Ammon's horn (tissue), 1 donor: ENCODE measurements around the gene CLDN6.
A peak's percentile ranks its signal among the peaks of the same experiment; 100 is the strongest.

ENCODE experiments used
- DNase-seq: peaks from one replicate; pipeline ENCODE4 v3.0.0-alpha.2; 2016; ENCODE audit warnings: low spot score

Gene CLDN6

DNA sequence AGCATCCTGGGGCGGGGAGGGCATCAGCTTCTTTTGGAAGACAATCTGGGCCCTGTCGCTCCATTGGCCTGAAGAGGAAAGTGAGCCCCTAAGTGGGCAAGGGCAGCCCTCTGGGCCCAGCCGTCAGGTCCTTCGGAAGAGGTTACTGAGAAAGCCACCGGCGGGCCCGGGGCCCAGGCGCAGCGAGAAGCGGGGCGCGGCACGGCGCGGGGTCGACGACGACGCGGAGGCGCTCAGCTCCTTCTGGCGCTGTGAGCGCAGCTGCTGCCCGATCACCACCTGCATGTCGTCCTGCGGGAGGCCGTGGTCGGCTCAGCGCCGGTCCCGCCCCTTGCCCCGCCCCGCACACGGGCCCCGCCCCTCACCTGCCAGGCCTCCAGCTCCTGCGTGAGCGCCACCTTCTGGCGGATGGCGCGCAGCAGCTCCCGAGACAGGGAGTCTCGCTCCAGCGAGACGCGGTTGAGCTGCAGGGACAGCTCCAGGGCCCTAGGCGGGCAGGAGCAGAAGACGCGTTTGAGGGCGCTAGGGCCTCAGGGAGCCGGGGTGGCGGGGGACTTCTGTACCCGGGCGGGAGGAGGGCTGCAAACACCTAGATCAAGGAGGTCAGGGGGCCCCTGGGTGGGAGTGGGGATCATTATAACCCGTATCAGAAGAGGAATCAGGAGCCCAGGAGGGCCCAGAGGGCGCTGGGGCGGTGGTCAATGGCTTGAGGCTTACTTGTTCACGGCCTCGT, 10.2 kb upstream of the CLDN6 start:
- peak; percentile 78 for DNase-seq

DNA sequence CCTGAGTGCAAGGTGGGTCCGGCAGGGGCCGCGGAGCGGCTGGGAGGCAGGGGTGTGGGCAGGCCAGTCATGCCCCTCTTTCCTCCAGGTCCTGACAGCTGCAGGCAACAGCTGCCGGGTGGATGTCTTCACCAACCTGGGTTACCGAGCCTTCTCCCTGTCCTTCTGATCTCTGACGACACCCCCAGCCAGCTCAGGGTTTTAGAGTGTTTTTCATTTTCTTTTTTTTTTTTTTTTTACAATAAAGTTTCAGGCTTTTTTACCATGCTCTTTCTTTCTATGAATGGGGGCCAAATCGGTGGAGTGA, 9.5 kb upstream of the CLDN6 start:
- DNase-seq, result no peak

DNA sequence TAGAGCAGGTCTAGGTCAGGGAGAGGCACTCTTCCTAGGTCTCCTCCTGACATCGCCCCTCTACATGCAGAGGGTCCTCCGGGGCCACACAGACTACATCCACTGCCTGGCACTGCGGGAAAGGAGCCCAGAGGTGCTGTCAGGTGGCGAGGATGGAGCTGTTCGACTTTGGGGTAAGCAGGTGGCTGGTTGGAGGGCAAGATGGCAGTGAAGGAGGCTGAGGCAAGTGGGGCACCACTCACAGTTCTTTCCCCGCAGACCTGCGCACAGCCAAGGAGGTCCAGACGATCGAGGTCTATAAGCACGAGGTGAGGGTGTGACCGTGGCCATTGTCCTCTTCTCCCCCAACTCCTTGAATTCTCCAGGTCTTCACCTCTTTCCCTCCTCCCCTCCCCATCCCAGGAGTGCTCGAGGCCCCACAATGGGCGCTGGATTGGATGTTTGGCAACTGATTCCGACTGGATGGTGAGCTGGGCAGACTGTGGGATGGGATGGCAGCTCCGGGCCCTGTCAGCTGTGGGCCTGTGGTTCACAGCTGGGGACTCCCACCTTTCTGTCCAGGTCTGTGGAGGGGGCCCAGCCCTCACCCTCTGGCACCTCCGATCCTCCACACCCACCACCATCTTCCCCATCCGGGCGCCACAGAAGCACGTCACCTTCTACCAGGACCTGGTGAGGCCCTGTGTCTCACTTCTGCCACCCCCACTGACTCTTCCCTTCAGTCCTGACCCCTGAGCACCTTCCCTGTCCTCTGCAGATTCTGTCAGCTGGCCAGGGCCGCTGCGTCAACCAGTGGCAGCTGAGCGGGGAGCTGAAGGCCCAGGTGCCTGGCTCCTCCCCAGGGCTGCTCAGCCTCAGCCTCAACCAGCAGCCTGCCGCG, 8.9 kb upstream of the CLDN6 start:
- no peak for DNase-seq

DNA sequence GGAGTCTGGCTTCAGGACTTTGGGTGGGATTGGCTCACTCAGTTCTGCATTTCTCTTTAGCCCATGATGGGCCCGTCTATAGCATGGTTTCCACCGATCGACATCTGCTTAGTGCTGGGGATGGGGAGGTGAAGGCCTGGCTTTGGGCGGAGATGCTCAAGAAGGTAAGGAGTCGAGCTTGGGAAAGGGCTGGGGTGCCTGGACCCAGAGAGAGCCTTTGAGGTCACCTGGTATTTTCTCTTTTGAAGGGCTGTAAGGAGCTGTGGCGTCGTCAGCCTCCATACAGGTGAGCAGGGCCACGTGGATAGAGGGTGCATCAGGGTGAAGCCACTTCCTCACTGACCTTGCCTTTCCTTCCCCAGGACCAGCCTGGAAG, 8.0 kb upstream of the CLDN6 start:
- DNase-seq, result no peak

DNA sequence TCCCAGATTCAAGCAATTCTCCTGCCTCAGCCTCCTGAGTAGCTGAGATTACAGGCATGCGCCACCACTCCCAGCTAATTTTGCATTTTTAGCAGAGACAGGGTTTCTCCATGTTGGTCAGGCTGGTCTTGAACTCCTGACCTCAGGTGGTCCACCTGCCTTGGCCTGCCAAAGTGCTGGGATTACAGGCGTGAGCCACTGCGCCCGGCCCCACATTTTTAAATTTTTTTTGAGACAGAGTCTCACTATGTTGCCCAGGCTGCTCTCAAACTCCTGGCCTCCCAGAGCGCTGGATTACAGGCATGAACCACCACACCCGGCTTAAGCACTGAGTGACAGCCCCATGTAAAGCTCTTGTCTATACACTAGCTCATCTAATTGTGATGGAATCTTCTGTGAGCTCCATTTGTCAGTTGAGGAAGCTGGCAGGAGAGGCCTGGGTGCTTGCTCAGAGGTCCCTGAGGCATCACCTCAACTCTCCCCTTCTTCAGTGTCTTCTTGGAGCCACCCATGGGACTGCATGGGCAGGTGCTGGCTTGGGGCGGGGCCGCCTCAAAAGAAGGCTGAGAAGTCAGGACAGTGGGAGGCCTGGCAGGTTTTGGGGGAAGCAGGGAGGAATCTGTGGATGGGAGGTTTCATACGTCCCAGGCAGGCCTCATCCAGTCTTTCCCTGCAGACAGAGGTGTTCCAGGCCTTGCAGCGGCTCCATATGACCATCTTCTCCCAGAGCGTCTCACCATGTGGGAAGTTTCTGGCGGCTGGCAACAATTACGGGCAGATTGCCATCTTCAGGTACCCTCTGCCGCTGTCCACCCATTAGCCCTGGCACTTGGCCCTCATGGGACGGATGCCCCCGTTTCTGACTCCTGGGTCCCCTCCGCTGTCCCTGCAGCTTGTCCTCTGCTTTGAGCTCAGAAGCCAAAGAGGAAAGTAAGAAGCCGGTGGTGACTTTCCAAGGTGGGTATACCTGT, 7.3 kb upstream of the CLDN6 start:
- DNase-seq, result no peak

DNA sequence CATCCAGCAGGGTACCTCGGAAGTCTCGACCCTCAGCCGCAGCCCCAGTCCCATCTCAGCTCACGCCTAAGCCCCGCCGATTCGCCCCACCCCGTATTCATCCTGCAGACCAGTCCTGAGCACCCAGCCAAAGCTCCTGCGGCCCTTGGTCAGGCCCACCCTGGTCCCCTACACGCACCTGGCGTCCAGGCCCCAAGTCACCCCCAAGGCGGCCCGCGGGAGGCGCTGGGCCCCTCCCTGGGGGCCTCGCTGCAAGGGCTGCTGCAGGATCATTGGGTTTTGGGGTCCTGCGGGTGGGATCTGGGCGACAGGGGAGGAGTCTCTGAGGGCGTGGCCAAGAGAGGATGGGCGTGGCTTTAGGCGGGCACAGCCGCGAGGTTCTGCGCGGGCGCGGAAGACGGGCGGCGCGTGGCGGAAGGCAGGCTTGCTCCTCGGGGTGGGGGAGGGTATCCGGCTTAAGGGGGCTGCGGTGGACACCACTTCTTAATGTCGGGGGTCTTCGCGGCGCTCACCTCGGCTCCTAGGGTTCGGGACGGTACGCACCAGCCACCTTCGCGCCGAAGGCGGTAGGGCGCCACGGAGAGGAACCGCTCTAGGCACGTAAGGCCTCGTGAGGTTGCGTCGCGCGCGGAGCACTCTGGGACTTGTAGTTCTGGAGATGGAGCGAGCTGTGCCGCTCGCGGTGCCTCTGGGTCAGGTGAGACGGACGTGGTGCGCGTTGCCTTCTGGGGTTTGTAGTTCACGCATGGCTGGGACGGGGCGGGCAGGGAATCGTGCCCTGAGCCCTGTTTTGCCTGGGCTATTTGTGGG, 5.9 kb upstream of the CLDN6 start, which contains the start of the genes HCFC1R1 and THOC6:
Gene HCFC1R1, minus strand, starts transcription at position 274 of the 810 bp plus-strand sequence. Its CDS starts 1 bp downstream, at position 273.
Gene THOC6, plus strand, starts transcription at position 367 of the 810 bp plus-strand sequence. Its CDS starts 292 bp downstream, at position 659.
- DNase-seq, result peak; percentile 99

DNA sequence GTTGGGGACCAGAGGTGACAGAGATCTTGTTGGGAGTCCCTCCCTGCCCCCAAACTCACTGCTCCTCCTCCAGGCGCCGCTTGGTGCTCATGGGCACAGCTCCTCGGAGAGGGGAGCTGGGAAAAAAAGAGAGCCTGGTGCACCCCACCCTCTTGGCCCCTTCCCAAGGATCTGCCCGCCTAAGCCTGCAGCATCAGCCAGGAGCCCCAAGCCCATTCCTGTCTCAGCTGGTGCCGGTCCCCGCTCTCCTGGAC, 5.4 kb upstream of the CLDN6 start:
- peak; percentile 62 for DNase-seq

DNA sequence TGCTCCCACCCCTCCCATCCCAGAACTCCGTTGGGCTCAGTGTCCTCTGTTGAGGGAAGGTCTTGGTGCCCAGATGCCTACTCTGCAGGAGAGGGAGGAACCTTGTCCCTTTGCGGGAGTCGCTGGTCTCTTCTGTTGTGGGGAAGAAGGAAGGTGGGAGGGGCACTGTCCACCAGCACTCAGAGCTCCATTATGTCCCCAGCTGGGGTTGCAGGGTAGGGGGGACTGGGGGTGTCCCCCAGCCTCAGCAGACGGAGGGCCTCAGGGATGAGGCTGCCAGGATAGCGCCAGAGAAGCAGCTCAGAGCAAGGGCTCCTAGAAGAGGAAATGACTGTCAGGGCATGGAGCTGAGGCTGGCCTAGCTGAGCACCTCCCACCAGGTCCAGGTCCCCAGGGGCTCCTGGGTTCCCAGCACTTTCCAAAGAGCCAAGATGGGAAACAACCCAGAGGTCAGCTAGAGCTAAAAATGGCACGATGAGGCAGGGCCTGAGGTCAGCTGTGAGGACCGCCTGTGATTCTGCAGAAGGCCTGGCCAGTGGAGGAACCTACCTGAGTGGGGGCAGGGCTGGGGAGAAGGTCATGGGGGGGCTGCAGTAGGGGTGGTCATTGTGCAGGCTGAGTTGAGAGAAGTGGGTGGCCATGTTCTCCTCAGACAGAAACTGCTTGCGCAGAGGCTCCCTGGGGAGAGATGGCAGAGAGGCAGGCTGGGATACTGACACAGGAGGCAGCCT, 4.9 kb upstream of the CLDN6 start:
- DNase-seq, result no peak

DNA sequence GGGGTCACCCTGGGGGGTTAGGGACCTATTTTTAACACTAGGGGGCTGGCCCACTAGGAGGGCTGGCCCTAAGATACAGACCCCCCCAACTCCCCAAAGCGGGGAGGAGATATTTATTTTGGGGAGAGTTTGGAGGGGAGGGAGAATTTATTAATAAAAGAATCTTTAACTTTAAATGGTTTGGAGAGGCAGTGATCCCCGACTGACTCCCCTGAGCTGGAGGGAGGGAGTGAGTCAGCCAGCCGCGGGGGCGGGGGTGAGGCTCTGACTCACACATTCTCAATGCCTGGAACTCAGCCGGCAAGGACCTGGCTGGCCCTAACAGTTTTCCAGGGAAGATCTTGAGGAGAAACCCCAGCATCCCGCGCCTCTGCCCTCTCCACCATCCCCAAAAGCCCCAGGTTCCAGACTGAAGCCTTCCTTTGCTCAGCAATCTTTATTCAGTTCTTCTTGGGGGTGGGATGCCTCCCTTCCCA, 4.3 kb upstream of the CLDN6 start:
- peak; percentile 64 for DNase-seq

DNA sequence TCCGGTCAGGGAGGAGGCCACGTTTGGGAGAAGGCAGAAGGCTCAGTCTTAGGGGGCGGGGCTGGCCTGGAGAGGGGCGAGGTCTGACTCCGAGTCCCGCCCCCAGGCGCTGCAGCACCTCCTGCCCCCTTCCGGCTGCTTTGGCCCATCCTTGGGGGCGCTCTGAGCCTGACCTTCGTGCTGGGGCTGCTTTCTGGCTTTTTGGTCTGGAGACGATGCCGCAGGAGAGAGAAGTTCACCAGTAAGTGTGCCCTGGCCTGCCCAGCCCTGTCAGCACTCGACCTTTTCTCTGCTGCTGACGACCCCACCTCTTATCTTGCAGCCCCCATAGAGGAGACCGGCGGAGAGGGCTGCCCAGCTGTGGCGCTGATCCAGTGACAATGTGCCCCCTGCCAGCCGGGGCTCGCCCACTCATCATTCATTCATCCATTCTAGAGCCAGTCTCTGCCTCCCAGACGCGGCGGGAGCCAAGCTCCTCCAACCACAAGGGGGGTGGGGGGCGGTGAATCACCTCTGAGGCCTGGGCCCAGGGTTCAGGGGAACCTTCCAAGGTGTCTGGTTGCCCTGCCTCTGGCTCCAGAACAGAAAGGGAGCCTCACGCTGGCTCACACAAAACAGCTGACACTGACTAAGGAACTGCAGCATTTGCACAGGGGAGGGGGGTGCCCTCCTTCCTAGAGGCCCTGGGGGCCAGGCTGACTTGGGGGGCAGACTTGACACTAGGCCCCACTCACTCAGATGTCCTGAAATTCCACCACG, 3.6 kb upstream of the CLDN6 start:
- peak; percentile 60 for DNase-seq

DNA sequence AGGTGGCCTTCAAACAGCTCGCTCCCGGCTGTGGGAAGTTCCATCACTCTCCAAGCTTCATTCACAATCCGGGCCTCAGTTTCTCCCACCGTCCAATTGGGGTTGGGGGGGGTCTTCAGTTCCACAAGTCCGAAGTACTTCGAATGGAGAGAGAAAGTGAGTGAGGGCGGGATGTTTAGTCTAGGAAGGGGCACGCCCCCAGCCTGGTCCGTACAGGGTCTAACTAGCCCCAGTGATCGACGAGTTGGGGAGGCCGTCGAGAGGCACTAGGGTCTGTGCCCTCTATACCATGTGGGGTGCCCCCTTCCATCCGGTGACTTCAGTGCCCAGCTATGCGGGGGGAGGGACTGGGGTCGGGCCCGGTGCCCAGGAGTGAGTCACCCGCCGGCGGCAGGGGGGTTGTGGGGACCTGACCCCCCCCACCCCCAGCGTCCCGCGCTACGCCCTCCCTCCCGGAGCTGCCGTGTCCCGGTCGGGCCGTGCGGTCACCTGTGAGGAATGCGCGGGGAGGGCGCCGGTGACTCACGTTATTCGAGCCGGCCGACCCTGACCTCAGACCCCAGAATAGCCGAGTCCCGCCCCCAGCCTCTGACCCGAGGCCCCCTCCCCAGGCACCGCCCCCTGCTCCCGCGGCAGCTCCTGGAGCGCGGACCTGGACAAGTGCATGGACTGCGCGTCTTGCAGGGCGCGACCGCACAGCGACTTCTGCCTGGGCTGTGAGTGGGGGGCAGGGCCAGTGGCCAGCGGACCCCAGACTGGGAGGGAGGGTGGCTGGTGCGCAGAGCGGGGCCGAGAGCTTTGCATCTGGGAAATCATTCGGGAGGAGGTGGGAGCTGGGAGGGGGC, 2.8 kb upstream of the CLDN6 start:
- DNase-seq, result peak; percentile 47

DNA sequence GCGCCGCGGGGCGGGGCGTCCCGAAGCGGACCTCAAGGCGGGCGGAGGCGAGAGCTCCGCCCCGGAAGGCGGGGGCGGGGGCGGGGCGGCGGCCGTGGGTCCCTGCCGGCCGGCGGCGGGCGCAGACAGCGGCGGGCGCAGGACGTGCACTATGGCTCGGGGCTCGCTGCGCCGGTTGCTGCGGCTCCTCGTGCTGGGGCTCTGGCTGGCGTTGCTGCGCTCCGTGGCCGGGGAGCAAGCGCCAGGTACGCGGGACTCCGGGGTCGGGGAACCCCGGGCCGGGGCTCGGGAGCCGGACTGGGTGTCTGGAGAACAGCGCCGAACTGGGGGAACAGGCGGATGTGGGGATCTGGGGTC, 2.2 kb upstream of the CLDN6 start, which contains the start of gene TNFRSF12A:
Gene TNFRSF12A, plus strand, starts transcription at position 122 of the 357 bp plus-strand sequence. Its CDS starts 30 bp downstream, at position 152.
- DNase-seq, result peak; percentile 69

DNA sequence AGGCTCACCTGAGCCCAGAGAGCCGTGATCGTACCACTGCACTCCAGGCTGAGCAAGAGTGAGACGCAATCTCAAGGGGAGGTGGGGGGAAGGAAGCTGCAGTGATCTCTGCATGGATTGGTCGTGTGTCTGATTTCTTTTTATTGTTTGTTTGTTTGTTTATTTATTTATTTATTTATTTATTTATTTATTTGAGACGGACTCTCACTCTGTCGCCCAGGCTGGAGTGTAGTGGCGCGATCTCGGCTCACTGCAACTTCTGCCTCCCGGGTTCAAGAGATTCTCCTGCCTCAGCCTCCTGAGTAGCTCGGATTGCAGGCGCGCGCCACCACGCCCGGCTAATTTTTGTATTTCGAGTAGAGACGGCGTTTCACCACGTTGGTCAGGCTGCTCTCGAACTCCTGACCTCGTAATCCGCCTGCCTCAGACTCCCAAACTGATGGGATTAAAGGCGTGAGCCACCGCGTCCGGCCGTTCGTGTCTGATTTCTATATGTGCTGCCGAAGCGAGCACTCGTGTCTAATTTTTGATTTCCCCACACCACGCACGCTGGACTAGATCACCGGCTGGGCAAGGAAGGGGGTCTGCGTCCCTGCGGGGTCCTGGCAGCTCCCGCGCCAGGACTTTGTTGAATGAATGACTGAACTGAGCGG, 1.7 kb upstream of the CLDN6 start:
- DNase-seq, result no peak

DNA sequence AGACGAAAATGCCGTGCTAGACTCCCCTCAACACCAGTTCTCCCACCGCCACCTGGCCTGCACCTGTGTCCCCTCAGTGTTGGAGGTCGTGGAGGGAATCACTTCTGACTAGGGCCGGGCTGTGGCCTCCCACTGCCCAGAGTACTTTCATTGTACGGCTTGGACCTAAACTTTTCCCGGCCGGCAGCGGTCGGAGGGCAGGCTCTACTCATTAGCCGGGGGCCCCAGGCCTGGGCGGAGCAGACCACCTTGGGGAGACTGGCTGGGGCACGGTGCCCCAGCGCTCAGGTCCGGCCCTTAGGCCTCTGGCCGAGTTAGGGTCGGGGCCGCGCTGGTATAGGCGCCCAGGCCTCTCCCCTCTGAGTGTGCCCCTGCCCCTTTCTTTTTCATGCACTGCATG, 639 bp downstream of the CLDN6 start:
- no peak for DNase-seq

DNA sequence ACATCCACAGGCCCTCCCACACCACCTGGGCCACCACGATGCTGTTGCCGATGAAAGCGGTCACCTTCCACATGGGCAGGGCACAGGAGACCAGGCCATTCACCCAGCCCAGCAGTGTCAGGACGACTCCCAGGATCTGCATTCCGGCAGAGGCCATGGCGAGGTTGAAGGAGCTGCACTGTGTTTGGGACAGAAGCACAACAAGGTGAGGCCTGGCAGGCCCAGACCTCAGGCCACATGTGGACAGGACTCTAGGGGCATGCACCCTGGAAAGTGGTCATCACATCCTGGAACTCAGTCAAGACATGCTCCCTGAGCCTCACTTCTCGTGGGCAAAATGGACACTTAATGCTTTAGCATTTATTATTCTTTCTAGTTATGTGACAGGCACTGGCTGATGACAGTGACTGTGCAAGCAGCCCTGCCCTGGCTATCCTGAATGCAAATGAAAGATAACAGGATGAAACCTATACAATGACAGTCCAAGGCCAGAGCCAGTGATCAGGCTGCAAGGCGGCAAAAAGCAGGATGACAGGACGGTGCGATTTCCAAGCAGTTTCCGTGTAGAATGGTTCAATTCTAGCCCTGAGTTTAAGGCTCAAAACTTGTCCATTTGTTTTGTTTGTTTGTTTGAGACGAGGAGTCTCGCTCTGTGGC, 2.0 kb downstream of the CLDN6 start:
- no peak for DNase-seq

DNA sequence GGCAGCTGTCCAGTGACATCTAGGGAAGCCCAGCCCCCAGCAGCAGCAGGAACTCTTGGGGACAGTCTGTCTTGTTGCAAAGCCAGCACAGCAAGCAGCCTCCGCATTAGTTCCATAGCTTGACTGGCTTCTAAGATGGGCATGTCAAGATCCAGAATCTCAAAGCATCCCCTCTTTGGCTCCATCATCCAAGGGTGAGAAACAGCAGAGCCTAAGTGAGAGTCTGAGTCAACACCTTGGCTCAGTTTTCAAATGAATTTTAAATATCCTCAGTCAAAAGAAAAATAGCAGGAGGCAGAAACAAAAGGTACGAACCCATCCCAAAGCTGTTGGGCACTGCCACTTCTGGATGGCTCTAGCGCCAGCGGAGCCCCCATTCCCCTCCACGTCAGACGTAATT, 3.0 kb downstream of the CLDN6 start:
- DNase-seq, result no peak

DNA sequence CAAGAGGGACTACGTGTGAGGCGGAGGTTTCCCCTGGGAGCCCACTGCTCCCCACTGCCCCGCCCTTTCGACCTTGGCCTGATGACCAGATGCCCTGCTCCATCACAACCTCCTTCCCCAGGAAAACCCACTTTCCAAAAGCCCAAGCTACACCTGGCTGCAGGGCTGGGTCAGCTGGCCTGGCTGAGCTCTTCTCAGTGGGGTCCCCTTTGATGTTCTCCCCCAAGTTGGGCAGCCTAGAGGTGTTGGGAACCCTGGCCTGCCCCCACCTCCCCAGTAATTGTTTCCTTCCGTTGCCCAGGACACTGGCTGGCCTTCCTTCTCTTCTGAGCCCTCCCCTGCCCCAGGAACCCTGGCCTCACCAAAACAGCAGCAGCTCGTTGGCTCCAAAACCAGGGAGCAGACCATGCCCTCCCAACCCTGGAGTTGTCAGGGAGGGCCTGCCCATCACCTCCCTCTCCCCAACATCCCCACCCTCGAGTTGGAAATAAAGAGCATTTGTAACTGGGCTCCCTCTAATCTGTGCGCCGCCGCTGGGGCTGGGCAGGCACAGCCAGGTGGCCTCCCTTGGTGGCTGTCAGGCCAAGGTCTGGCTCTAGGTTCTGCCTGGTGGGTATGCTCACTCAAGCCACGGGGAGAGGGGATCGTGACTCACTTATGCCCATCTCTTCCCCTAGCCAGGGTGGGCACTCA, 3.8 kb downstream of the CLDN6 start:
- no peak for DNase-seq
